Trophoblast cell (in vitro differentiated cells and primary cell): ENCODE data around the gene NTMT2.

ENCODE experiments used
- DNase-seq, 2 donors: peaks; one replicate each; pipeline ENCODE4 v3.0.0-alpha.2; 2016
- H2AFZ ChIP-seq: 2 replicates; pipeline ENCODE4 v1.6.1; 2013; ENCODE audit warnings: low read length, moderate library complexity, mild to moderate bottlenecking; ENCODE audit not compliant: insufficient read depth, poor library complexity
- H2AK5ac ChIP-seq: 2 replicates; pipeline ENCODE4 v1.6.1; 2013; ENCODE audit warnings: mild to moderate bottlenecking, low read length
- H2BK120ac ChIP-seq: 2 replicates; pipeline ENCODE4 v1.6.1; 2013; ENCODE audit warnings: low read length, mild to moderate bottlenecking, moderate library complexity; ENCODE audit not compliant: insufficient read depth, poor library complexity
- H2BK12ac ChIP-seq: 2 replicates; pipeline ENCODE4 v1.6.1; 2013; ENCODE audit warnings: mild to moderate bottlenecking, low read length, moderate library complexity
- H2BK5ac ChIP-seq: 2 replicates; pipeline ENCODE4 v1.6.1; 2013; ENCODE audit warnings: low read length, low read depth, moderate library complexity, mild to moderate bottlenecking; ENCODE audit not compliant: poor library complexity
- H3K14ac ChIP-seq: 2 replicates; pipeline ENCODE4 v1.6.1; 2013; ENCODE audit warnings: mild to moderate bottlenecking, low read length
- H3K18ac ChIP-seq: 2 replicates; pipeline ENCODE4 v1.6.1; 2013; ENCODE audit warnings: mild to moderate bottlenecking, low read length
- H3K23ac ChIP-seq: 2 replicates; pipeline ENCODE4 v1.6.1; 2013; ENCODE audit warnings: low read length
- H3K27ac ChIP-seq: 2 replicates; pipeline ENCODE4 v1.5.1; 2013; ENCODE audit warnings: low read depth, mild to moderate bottlenecking, inconsistent platforms, low read length, moderate library complexity
- H3K27me3 ChIP-seq: 2 replicates; pipeline ENCODE4 v1.6.1; 2013; ENCODE audit warnings: inconsistent platforms, mild to moderate bottlenecking, low read length, moderate library complexity; ENCODE audit not compliant: insufficient read depth
- H3K36me3 ChIP-seq, 2 experiments: 1 replicate in 1 of 2; 2 replicates in 1 of 2; pipeline ENCODE4 v1.6.1; 2013; ENCODE audit warnings: low read length in 2 of 2, mild to moderate bottlenecking in 2 of 2, moderate library complexity in 1 of 2; ENCODE audit not compliant: insufficient read depth in 2 of 2, control insufficient read depth in 1 of 2
- H3K4ac ChIP-seq: 2 replicates; pipeline ENCODE4 v1.6.1; 2013; ENCODE audit warnings: low read depth, mild to moderate bottlenecking, low read length, moderate library complexity
- H3K4me1 ChIP-seq, 2 experiments: 1 replicate in 1 of 2; 2 replicates in 1 of 2; pipeline ENCODE4 v1.6.1; 2013; ENCODE audit warnings: low read length in 2 of 2, mild to moderate bottlenecking in 2 of 2, moderate library complexity in 1 of 2; ENCODE audit not compliant: insufficient read depth in 2 of 2, control insufficient read depth in 1 of 2
- H3K4me2 ChIP-seq: 2 replicates; pipeline ENCODE4 v1.6.1; 2013; ENCODE audit warnings: inconsistent platforms, mild to moderate bottlenecking, low read length, moderate library complexity
- H3K4me3 ChIP-seq: 2 replicates; pipeline ENCODE4 v1.5.1; 2013; ENCODE audit warnings: mild to moderate bottlenecking, low read depth, low read length, inconsistent platforms
- H3K79me1 ChIP-seq: one replicate; pipeline ENCODE4 v1.6.1; 2013; ENCODE audit warnings: low read length
- H3K79me2 ChIP-seq: 2 replicates; pipeline ENCODE4 v1.6.1; 2013; ENCODE audit warnings: low read length, mild to moderate bottlenecking; ENCODE audit not compliant: control insufficient read depth, insufficient read depth, poor library complexity
- H3K9ac ChIP-seq: 2 replicates; pipeline ENCODE4 v1.6.1; 2013; ENCODE audit warnings: mild to moderate bottlenecking, low read length
- H3K9me3 ChIP-seq: 2 replicates; pipeline ENCODE4 v1.6.1; 2013; ENCODE audit warnings: low read depth, mild to moderate bottlenecking, control low read depth, inconsistent platforms, low read length; ENCODE audit not compliant: insufficient read depth
- H4K12ac ChIP-seq: 2 replicates; pipeline ENCODE4 v1.6.1; 2013; ENCODE audit warnings: low read depth, mild to moderate bottlenecking, low read length, moderate library complexity
- H4K8ac ChIP-seq: 2 replicates; pipeline ENCODE4 v1.6.1; 2013; ENCODE audit warnings: low read depth, mild to moderate bottlenecking, low read length, moderate library complexity
- H4K91ac ChIP-seq: one replicate; pipeline ENCODE4 v1.6.1; 2013; ENCODE audit warnings: low read depth, mild to moderate bottlenecking, low read length, moderate library complexity
- WGBS: extraction: QIAGEN DNeasy Blood & Tissue Kit; methylation state at CpG from one replicate; pipeline ENCODE4 v1.1.7; 2013; ENCODE audit warnings: missing lambda C conversion rate; ENCODE audit not compliant: insufficient read length, insufficient coverage; ENCODE audit errors: extremely low coverage; 5-methylcytosine and 5-hydroxymethylcytosine counted together

NTMT2 gene

DNA sequence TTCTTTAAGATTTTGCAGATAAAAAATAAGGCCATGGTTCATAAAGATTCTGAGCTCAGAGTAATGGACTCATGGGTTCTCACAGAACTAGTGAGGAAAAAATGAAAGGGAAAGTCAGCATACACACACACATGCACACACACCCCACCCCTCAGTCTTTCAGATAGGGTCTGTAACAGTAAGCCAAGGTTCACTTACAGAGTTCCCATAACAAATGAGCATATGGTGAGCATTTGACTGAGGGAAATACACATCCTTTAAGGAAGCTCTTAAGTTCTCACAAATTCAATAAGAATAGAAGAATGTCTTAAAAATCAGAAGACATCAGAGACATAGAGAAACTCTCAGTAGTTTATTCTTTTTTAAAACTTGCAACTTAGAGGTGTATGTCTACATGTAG is 57.9 kb downstream of the NTMT2 start:
- Histone ChIP-seq H3K9me3 (peaks cover 6% of the 10 kb centered on the region), H3K4me2 (no peak overlapping the region), H2BK120ac (no peak overlapping the region), H3K79me2 (no peaks in the 10 kb centered on the region), H2AK5ac (no peak overlapping the region), H3K23ac (no peak overlapping the region), H3K27ac (no peak overlapping the region), H4K12ac (no peak overlapping the region), H4K91ac (no peak overlapping the region), H2BK5ac (no peak overlapping the region), H3K4ac (no peak overlapping the region), H4K8ac (no peak overlapping the region), H3K14ac (no peak overlapping the region), H3K36me3 (no peaks in the 10 kb centered on the region), H3K9ac (no peak overlapping the region), H2BK12ac (no peak overlapping the region), H3K18ac (no peak overlapping the region), H3K4me3 (no peak overlapping the region), H3K79me1 (peaks cover 5% of the 10 kb centered on the region), H3K4me1 (peaks cover 3 to 5% of the 10 kb centered on the region in 2 experiments), H2AFZ (no peak overlapping the region), H3K27me3 (no peaks in the 10 kb centered on the region)
- no peak for DNase-seq

DNA sequence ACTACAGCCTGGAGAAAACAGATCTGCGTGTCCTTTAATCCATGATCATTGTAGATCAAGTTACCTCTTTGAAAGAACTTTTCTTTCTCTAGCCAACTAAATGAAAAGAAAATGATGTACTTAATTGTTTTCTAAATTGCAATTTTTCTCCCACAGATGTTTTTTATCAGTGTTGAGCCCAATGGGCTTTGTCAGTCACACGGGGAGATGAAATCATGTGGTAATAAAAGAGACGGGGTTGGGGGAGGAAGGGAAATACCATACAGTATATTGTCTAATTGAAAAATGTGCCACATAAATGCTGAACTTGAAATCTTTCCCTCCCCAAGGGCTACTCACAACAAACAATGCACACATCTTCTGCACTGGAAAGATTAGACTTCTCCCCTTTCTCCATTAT is 58.4 kb downstream of the NTMT2 start:
- H3K79me1 ChIP-seq, result peaks cover 2% of the 10 kb centered on the region
- no peak overlapping the region for H3K14ac ChIP-seq
- H4K8ac ChIP-seq, result no peak overlapping the region
- no peak overlapping the region for H2BK120ac ChIP-seq
- no peak overlapping the region for H3K18ac ChIP-seq
- no peaks in the 10 kb centered on the region for H3K36me3 ChIP-seq
- H3K4me3 ChIP-seq, result no peak overlapping the region
- H2BK12ac ChIP-seq, result no peak overlapping the region
- H3K4me2 ChIP-seq, result no peak overlapping the region
- no peak for DNase-seq
- no peaks in the 10 kb centered on the region for H3K27me3 ChIP-seq
- H2AFZ ChIP-seq, result no peak overlapping the region
- no peak overlapping the region for H3K23ac ChIP-seq
- no peak overlapping the region for H3K4ac ChIP-seq
- WGBS, result no CpG with 5 or more reads among the region's 3 CpGs
- H3K79me2 ChIP-seq, result no peaks in the 10 kb centered on the region
- H3K9me3 ChIP-seq, result peaks cover 6% of the 10 kb centered on the region
- no peak overlapping the region for H3K27ac ChIP-seq
- no peak overlapping the region for H4K91ac ChIP-seq
- H4K12ac ChIP-seq, result no peak overlapping the region
- no peak overlapping the region for H3K9ac ChIP-seq
- peaks cover 0 to 2% of the 10 kb centered on the region in 2 experiments for H3K4me1 ChIP-seq
- H2AK5ac ChIP-seq, result no peak overlapping the region
- no peak overlapping the region for H2BK5ac ChIP-seq

DNA sequence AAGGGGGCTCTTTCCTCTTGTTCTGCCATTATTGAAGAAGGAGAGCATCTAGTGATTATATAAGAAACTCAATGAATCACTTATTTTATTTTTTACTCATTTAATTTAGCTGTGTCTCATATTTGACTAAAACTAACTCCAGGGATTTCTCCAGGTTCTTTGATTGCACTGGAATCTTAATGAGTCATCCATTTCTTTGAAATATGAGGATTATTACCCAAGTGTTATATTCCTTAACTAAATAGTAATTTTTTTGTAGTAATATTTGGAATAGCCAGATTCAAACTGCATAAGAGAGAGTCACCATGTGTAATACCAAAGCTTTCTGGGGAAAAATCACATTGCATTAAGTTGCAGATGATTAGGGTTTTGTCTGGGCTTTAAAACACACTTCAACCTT is 59.5 kb downstream of the NTMT2 start:
- Histone ChIP-seq H3K27me3 (no peaks in the 10 kb centered on the region), H4K8ac (no peak overlapping the region), H3K18ac (no peak overlapping the region), H3K23ac (no peak overlapping the region), H3K9me3 (peaks cover 6% of the 10 kb centered on the region), H2BK12ac (no peak overlapping the region), H3K27ac (no peak overlapping the region), H3K4me3 (no peak overlapping the region), H3K4me2 (no peak overlapping the region), H3K79me1 (no peaks in the 10 kb centered on the region), H3K4ac (no peak overlapping the region), H2AK5ac (no peak overlapping the region), H3K9ac (no peak overlapping the region), H2BK120ac (no peak overlapping the region), H3K4me1 (no peaks in the 10 kb centered on the region), H2BK5ac (no peak overlapping the region), H3K79me2 (no peaks in the 10 kb centered on the region), H4K12ac (no peak overlapping the region), H3K14ac (no peak overlapping the region), H2AFZ (no peak overlapping the region), H3K36me3 (no peaks in the 10 kb centered on the region), H4K91ac (no peak overlapping the region)
- no peak for DNase-seq

DNA sequence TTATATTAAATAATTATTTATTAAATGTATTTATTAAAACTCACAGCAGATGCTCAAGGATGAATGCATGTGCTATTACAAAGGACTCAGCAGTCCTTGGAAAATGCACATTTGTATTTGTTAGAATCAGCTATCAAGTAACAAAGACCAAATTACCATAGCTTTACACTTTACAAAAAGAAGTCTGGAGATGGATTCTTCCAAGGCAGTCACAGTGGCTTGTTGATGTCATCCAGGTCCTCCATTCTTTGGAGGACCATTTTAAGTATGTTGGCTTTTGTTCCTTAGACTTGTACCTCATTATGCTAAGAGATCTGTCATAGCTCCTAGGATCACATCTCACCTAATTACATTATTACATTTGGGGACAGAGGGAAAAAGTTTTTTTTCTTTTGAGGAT is 63.4 kb downstream of the NTMT2 start:
- Histone ChIP-seq H4K8ac (no peak overlapping the region), H3K9ac (no peak overlapping the region), H3K36me3 (no peaks in the 10 kb centered on the region), H3K4ac (no peak overlapping the region), H3K4me1 (peaks cover 0 to 4% of the 10 kb centered on the region in 2 experiments), H3K79me1 (peaks cover 4% of the 10 kb centered on the region), H3K27ac (no peak overlapping the region), H4K12ac (no peak overlapping the region), H3K18ac (no peak overlapping the region), H2BK12ac (no peak overlapping the region), H2AFZ (no peak overlapping the region), H3K4me2 (no peak overlapping the region), H4K91ac (no peak overlapping the region), H2AK5ac (no peak overlapping the region), H3K14ac (no peak overlapping the region), H2BK120ac (no peak overlapping the region), H3K9me3 (peaks cover 6% of the 10 kb centered on the region), H3K27me3 (no peaks in the 10 kb centered on the region), H2BK5ac (no peak overlapping the region), H3K79me2 (no peaks in the 10 kb centered on the region), H3K4me3 (no peak overlapping the region), H3K23ac (no peak overlapping the region)
- DNase-seq, result no peak

DNA sequence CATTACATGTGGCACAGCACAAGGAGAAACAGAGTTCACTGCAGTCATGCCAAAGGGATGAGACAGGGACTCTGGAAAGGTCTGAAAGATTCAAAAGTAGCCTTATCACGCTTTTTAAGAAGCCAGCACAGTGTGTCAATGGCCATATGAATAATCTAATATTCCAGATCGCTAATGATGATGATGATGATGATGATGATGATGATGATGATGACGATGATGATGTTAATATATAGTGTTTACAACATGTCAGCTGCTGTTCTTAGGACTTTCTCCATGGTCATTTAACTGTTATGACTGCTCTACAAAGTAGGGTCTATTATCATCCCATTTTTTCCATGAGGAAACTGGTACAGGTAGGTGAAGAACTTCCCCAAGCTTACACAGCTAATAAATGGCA is 64.4 kb downstream of the NTMT2 start:
- Histone ChIP-seq H3K18ac (no peak overlapping the region), H3K36me3 (no peaks in the 10 kb centered on the region), H2BK5ac (no peak overlapping the region), H3K27me3 (no peaks in the 10 kb centered on the region), H3K27ac (no peak overlapping the region), H4K91ac (no peak overlapping the region), H2BK120ac (no peak overlapping the region), H4K12ac (no peak overlapping the region), H3K79me1 (peaks cover 4% of the 10 kb centered on the region), H3K23ac (no peak overlapping the region), H3K9me3 (peaks cover 6% of the 10 kb centered on the region), H3K14ac (no peak overlapping the region), H3K9ac (no peak overlapping the region), H2BK12ac (no peak overlapping the region), H3K4ac (no peak overlapping the region), H2AK5ac (no peak overlapping the region), H2AFZ (no peak overlapping the region), H3K4me1 (peaks cover 0 to 4% of the 10 kb centered on the region in 2 experiments), H3K79me2 (no peaks in the 10 kb centered on the region), H3K4me2 (no peak overlapping the region), H4K8ac (no peak overlapping the region), H3K4me3 (no peak overlapping the region)
- WGBS, result no CpG with 5 or more reads among the region's 3 CpGs
- DNase-seq, result no peak
